HG02943 (cell line): Measurements from ENCODE around the gene SIAH3.

Experiments used
- ATAC-seq: cut with Tn5 transposase; IDR thresholded peaks from one replicate; pipeline ENCODE4 v1.9.1; 2021; ENCODE audit warnings: mild to moderate bottlenecking, low read depth, moderate library complexity; ENCODE audit not compliant: unreplicated experiment

The SIAH3 gene

GRCh38 chr13:45825387-45825650, 26.2 kb downstream of the SIAH3 start:
- no peak for ATAC-seq

GRCh38 chr13:45823583-45823982, 28.0 kb downstream of the SIAH3 start:
- no peak for ATAC-seq

- ATAC-seq = no peak
These were observed 29.7 kb downstream of the SIAH3 start for GRCh38 chr13:45821811-45822210.

- no peak for ATAC-seq
These were observed 31.3 kb downstream of the SIAH3 start for GRCh38 chr13:45820106-45820838.

- ATAC-seq = no peak
These were observed 33.7 kb downstream of the SIAH3 start for GRCh38 chr13:45817833-45818232.

- no peak for ATAC-seq
These were observed 35.1 kb downstream of the SIAH3 start for GRCh38 chr13:45816427-45816826.

- ATAC-seq = no peak
These were observed 38.7 kb downstream of the SIAH3 start for GRCh38 chr13:45812695-45813372.

- no peak for ATAC-seq
These were observed 39.5 kb downstream of the SIAH3 start for GRCh38 chr13:45811891-45812694.

GRCh38 chr13:45809801-45810394, 41.7 kb downstream of the SIAH3 start:
- ATAC-seq = no peak

GRCh38 chr13:45808925-45809324, 42.6 kb downstream of the SIAH3 start:
- ATAC-seq = no peak

GRCh38 chr13:45807520-45808099, 43.9 kb downstream of the SIAH3 start:
- no peak for ATAC-seq

- no peak for ATAC-seq
These were observed 51.1 kb downstream of the SIAH3 start for GRCh38 chr13:45800485-45800884.

- ATAC-seq = no peak
These were observed 52.1 kb downstream of the SIAH3 start for GRCh38 chr13:45799451-45799850.

- ATAC-seq = no peak
These were observed 52.7 kb downstream of the SIAH3 start for GRCh38 chr13:45798851-45799250.

- ATAC-seq = no peak
These were observed 54.9 kb downstream of the SIAH3 start for GRCh38 chr13:45796426-45797235.

- ATAC-seq = no peak
These were observed 58.7 kb downstream of the SIAH3 start for GRCh38 chr13:45792827-45793303.

GRCh38 chr13:45788011-45788410, 63.5 kb downstream of the SIAH3 start:
- no peak for ATAC-seq

- ATAC-seq = no peak
These were observed 64.2 kb downstream of the SIAH3 start for GRCh38 chr13:45787346-45787745.

GRCh38 chr13:45786293-45786920, 65.1 kb downstream of the SIAH3 start:
- ATAC-seq = no peak
